Brain microvascular endothelial cell (primary cell): ENCODE measurements around the gene KLK13.

Experiments used
- DNase-seq: peaks from one replicate; pipeline ENCODE4 v3.0.0-alpha.2; 2020
- H3K27ac ChIP-seq: fragments of 250-450 bp; sonication (Bioruptor Pico); 2 replicates; pipeline ENCODE4 v1.5.1; 2020; ENCODE audit warnings: mild to moderate bottlenecking, moderate library complexity
- H3K27me3 ChIP-seq: fragments of 250-450 bp; sonication (Bioruptor Pico); replicated peaks from 2 replicates; pipeline ENCODE4 v1.5.1; 2020; ENCODE audit warnings: mild to moderate bottlenecking
- H3K36me3 ChIP-seq: fragments of 250-450 bp; sonication (Bioruptor Pico); replicated peaks from 2 replicates; pipeline ENCODE4 v1.5.1; 2020; ENCODE audit warnings: mild to moderate bottlenecking
- H3K4me3 ChIP-seq: 2 replicates; pipeline ENCODE4 v1.5.1; 2011; ENCODE audit warnings: low read depth, mild to moderate bottlenecking, control low read depth, low read length, moderate library complexity
- in situ Hi-C: cut with HindIII; loops from 2 replicates; pipeline ENCODE4 v1.10.0; 2017; ENCODE audit warnings: low sequenced_read_pairs, low pct_ligation_motif_present
- TF ChIP-seq, protein P1 (sequence below): IDR thresholded peaks from 2 replicates; pipeline ENCODE4 v1.5.1; 2011; ENCODE audit warnings: low read depth, mild to moderate bottlenecking, moderate library complexity, low read length, control low read depth, inconsistent platforms; ENCODE audit errors: missing control alignments

The KLK13 gene

DNA sequence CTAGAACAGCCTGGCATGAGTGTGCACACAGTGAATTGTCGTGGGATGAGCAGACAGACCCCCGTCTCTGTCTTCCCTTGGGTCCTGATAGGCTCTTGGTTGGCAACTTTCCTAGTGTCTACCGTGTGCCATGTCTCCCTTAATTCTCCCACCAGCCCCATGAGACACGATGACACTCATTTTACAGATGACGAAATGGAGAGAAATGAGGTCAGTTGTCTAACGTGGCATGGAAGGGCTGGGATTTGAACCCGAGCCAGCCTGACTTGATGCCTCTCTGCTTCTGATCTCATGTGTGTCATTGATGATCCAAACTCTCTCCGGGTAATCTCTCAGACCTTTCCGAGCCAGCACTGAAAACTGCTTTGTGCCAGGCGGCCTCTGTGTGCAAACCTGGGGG lies 26.2 kb upstream of the KLK13 start:
- TF ChIP-seq, protein P1, sequence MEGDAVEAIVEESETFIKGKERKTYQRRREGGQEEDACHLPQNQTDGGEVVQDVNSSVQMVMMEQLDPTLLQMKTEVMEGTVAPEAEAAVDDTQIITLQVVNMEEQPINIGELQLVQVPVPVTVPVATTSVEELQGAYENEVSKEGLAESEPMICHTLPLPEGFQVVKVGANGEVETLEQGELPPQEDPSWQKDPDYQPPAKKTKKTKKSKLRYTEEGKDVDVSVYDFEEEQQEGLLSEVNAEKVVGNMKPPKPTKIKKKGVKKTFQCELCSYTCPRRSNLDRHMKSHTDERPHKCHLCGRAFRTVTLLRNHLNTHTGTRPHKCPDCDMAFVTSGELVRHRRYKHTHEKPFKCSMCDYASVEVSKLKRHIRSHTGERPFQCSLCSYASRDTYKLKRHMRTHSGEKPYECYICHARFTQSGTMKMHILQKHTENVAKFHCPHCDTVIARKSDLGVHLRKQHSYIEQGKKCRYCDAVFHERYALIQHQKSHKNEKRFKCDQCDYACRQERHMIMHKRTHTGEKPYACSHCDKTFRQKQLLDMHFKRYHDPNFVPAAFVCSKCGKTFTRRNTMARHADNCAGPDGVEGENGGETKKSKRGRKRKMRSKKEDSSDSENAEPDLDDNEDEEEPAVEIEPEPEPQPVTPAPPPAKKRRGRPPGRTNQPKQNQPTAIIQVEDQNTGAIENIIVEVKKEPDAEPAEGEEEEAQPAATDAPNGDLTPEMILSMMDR, result no peak
- Histone ChIP-seq H3K4me3 (no peak overlapping the region), H3K36me3 (no peaks in the 10 kb centered on the region), H3K27ac (no peak overlapping the region), H3K27me3 (no peaks in the 10 kb centered on the region)
- in situ Hi-C loops, result no loop called here
- no peak for DNase-seq

DNA sequence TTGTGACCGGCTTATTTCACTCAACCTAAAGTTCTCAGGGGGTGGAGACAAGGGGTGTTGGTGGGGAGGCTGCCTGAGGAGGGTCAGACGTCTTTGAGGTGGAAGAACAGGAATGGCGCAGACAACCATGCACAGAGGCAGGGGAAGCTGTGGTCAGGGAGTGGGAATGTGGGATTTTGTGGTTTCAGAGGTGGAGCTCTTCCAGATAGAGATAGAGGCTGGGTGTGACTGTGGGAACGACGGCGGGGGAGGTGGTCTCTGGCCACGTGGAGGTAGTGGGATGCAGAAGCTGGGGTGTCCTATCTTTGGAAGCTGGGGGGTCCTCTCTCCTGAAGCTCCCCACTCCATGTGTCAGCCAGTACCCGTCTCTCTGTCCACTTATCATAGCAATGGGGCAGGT lies 25.6 kb upstream of the KLK13 start:
- DNase-seq, result no peak
- no peaks in the 10 kb centered on the region for H3K27me3 ChIP-seq
- no peak overlapping the region for H3K27ac ChIP-seq
- H3K36me3 ChIP-seq, result no peaks in the 10 kb centered on the region
- no peak overlapping the region for H3K4me3 ChIP-seq
- TF ChIP-seq, protein P1, result no peak
- in situ Hi-C loops, result no loop called here

DNA sequence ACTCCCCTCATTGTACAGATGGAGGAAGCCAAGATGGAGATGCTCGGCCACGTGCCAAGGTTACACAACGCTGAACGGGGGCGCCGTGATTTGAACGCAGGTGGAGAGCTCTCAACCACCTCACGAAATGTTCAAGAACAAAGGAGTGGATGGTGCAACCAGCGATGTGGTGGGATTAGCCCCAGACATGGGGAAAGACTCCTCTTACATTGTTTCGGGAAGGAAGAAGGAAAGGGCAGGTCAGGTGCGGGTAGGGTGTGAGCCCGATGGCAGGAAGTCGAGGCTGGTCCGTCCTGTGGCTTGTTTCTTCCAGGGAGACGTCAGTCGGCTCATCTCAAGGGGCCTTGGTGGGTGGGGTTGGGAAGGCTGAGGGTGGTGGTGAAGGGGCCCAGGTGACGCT lies 24.9 kb upstream of the KLK13 start:
- no peaks in the 10 kb centered on the region for H3K36me3 ChIP-seq
- H3K27ac ChIP-seq, result no peak overlapping the region
- in situ Hi-C loops, result no loop called here
- H3K4me3 ChIP-seq, result no peak overlapping the region
- TF ChIP-seq, protein P1, result no peak
- DNase-seq, result no peak
- H3K27me3 ChIP-seq, result no peaks in the 10 kb centered on the region

DNA sequence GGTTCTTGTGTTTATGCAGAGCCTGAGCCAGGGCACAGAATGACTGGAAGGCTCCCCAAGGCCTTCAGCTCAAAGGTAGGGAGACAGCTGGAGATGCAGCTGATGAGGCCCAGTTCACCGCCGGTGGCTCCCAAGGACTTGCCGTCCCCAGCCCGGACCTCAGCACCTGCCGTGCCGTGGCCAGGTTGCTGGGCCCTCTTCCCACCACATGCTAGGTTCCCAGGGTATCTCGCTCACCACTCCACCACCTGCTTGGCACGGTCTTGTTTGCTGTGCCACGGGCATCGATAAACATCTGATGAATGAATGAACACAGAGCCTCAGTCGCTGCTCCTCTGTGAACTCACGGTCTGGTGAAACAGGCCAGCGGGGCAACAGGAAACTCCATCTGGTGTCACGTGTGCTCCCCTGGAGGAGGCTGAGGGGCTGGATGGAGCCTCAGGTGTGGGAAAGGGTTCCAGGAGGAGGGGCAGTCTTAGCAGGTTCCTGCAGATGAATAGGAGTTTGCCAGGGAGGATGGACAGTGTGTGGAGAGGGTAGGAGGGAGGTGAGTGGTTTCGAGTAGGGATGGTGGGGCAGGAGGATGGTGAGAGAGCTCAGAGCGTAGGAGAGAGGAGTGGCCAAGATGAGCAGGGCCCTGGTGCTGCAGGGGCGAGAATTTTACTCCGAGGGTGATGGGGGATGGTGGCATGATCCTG lies 21.4 kb upstream of the KLK13 start:
- no peak for DNase-seq
- TF ChIP-seq, protein P1, result no peak
- Histone ChIP-seq H3K27ac (no peak overlapping the region), H3K27me3 (no peaks in the 10 kb centered on the region), H3K36me3 (no peaks in the 10 kb centered on the region), H3K4me3 (no peak overlapping the region)
- in situ Hi-C loops, result no loop called here

DNA sequence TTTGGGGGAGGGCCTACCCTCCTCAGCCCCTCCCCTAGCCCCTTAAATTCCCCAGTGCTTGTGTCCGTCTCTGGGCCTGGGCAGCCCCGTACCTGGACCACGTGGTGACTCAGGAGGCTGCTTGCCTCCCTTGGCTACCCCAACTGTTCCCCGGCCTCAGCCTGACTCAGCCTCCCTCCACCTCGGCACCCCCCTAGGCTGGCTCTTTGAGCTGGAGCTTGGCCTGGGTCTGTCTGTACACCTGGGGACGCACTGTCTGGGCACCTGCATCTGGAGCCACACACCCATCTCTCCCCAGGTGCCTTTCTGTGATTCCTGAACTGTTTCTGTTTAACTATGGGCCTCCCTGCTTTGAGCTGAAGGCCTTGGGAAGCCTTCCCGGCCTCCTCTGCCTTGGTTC lies 19.6 kb upstream of the KLK13 start:
- in situ Hi-C loops, result no loop called here
- Histone ChIP-seq H3K4me3 (no peak overlapping the region), H3K27me3 (no peaks in the 10 kb centered on the region), H3K36me3 (no peaks in the 10 kb centered on the region), H3K27ac (no peak overlapping the region)
- DNase-seq, result no peak
- TF ChIP-seq, protein P1, result no peak

DNA sequence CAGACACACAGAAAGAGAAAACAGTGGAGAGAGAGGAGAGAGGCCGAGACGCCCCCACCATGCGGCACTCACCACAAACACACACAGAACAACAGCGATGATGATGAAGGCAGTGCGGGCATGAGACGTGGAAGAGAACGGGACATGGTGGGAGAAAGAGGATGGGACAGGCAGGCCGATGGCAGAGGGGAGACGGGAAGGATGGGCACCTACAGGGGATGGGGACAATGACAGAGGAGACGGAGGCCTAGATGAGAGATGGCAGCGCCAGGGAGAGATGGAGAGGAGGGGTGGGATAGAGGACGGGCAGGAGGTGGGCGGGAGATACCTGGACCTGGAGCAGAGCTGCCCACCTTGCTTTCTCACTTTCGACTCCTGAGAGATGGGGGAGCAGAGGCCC lies 18.9 kb upstream of the KLK13 start:
- Histone ChIP-seq H3K27ac (no peak overlapping the region), H3K36me3 (no peaks in the 10 kb centered on the region), H3K27me3 (no peaks in the 10 kb centered on the region), H3K4me3 (no peak overlapping the region)
- no peak for DNase-seq
- in situ Hi-C loops, result no loop called here
- TF ChIP-seq, protein P1, result no peak
